ENCODE measurements around the gene PDK2. TPM values are rescaled to one million over a fixed set of nuclear protein-coding genes. Genes with fewer than 3 reads are reported as not detected.

Gene PDK2
- total RNA-seq, 6 experiments from 2014 or later = 26.6 to 35.6 (median 29.6) TPM

- no peak for TF ChIP-seq CTCF (IDR thresholded peaks at IDR 0.05)
- no peaks in the 10 kb centered on the region for H3K36me3 Mint-ChIP-seq (ENCODE audit: low read depth)
- H3K9me3 Mint-ChIP-seq = no peaks in the 10 kb centered on the region
- no peak overlapping the region for H3K4me3 Mint-ChIP-seq
- no peak for DNase-seq
- no peak overlapping the region; the same call in 1 of the 2 replicates for H3K27ac Mint-ChIP-seq
- H3K4me1 Mint-ChIP-seq (ENCODE audit: low read depth) = peaks cover 24% of the 10 kb centered on the region
- H3K27me3 Mint-ChIP-seq (ENCODE audit: insufficient read depth) = peaks cover 7% of the 10 kb centered on the region
Measured at GRCh38 chr17:50110591-50111349, 15.6 kb downstream of the PDK2 start.

- TF ChIP-seq CTCF (IDR thresholded peaks at IDR 0.05) = no peak
- Mint-ChIP-seq H3K36me3 (ENCODE audit: low read depth) (no peaks in the 10 kb centered on the region), H3K27ac (peak overlapping the region; percentile 42; the same call in 1 of the 2 replicates), H3K4me1 (ENCODE audit: low read depth) (peaks cover 21% of the 10 kb centered on the region), H3K9me3 (no peaks in the 10 kb centered on the region), H3K4me3 (no peak overlapping the region), H3K27me3 (ENCODE audit: insufficient read depth) (peaks cover 7% of the 10 kb centered on the region)
- no peak for DNase-seq
Measured at GRCh38 chr17:50111673-50112655, 16.8 kb downstream of the PDK2 start.

- Mint-ChIP-seq H3K4me1 (ENCODE audit: low read depth) (peaks cover 14% of the 10 kb centered on the region), H3K27ac (no peak overlapping the region), H3K27me3 (ENCODE audit: insufficient read depth) (peaks cover 7% of the 10 kb centered on the region), H3K9me3 (no peaks in the 10 kb centered on the region), H3K4me3 (no peak overlapping the region), H3K36me3 (ENCODE audit: low read depth) (no peaks in the 10 kb centered on the region)
- DNase-seq = no peak
- no peak for TF ChIP-seq CTCF (IDR thresholded peaks at IDR 0.05)
Measured at GRCh38 chr17:50112694-50113093, 17.5 kb downstream of the PDK2 start.

GRCh38 chr17:50113624-50114320 is 18.6 kb downstream of the PDK2 start:
- H3K27me3 Mint-ChIP-seq (ENCODE audit: insufficient read depth) = peaks cover 7% of the 10 kb centered on the region
- H3K4me1 Mint-ChIP-seq (ENCODE audit: low read depth) = peaks cover 9% of the 10 kb centered on the region
- no peaks in the 10 kb centered on the region for H3K36me3 Mint-ChIP-seq (ENCODE audit: low read depth)
- no peak overlapping the region for H3K4me3 Mint-ChIP-seq
- no peaks in the 10 kb centered on the region for H3K9me3 Mint-ChIP-seq
- no peak overlapping the region for H3K27ac Mint-ChIP-seq
- no peak for DNase-seq
- TF ChIP-seq CTCF (IDR thresholded peaks at IDR 0.05) = no peak

- Mint-ChIP-seq H3K27me3 (ENCODE audit: insufficient read depth) (peaks cover 12% of the 10 kb centered on the region), H3K9me3 (no peaks in the 10 kb centered on the region), H3K27ac (no peak overlapping the region), H3K4me3 (no peak overlapping the region), H3K4me1 (ENCODE audit: low read depth) (peaks cover 6% of the 10 kb centered on the region; the same call in 1 of the 2 replicates), H3K36me3 (ENCODE audit: low read depth) (no peaks in the 10 kb centered on the region)
- no peak for TF ChIP-seq CTCF (IDR thresholded peaks at IDR 0.05)
- DNase-seq = no peak
Measured at GRCh38 chr17:50114401-50114800, 19.2 kb downstream of the PDK2 start.
